Endometrial microvascular endothelial cells (primary cell): ENCODE measurements around the gene OPN1MW3. TPM values are rescaled to one million over a fixed set of nuclear protein-coding genes. Genes with fewer than 3 reads are reported as not detected.
"Not testable (repeated sequence)": the region's sequence is repeated elsewhere in the genome, so short reads cannot be mapped to it uniquely, and the experiment has no call there.

ENCODE experiments used
- in situ Hi-C: cut with HindIII; loops from 2 replicates; pipeline ENCODE4 v1.10.0; 2017; ENCODE audit warnings: low sequenced_read_pairs, low pct_unique_long_range_greater_than_20kb; ENCODE audit errors: inconsistent ontology term
- total RNA-seq: library from RNA; depleted of rRNA; stranded (reverse); fragments of >200 nt; gene quantifications from one replicate; pipeline ENCODE4 v1.2.3, GENCODE V29; 2015; ENCODE audit errors: inconsistent ontology term

OPN1MW3 gene
- total RNA-seq = not detected

DNA sequence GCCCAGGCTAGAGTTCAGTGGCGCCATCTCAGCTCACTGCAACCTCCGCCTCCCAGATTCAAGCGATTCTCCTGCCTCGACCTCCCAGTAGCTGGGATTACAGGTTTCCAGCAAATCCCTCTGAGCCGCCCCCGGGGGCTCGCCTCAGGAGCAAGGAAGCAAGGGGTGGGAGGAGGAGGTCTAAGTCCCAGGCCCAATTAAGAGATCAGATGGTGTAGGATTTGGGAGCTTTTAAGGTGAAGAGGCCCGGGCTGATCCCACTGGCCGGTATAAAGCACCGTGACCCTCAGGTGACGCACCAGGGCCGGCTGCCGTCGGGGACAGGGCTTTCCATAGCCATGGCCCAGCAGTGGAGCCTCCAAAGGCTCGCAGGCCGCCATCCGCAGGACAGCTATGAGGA, at the start of gene OPN1MW3:
Gene OPN1MW3, plus strand, starts transcription at position 301 of the 400 bp plus-strand sequence. Its CDS starts 38 bp downstream, at position 339.
- in situ Hi-C loops = not testable (repeated sequence)

DNA sequence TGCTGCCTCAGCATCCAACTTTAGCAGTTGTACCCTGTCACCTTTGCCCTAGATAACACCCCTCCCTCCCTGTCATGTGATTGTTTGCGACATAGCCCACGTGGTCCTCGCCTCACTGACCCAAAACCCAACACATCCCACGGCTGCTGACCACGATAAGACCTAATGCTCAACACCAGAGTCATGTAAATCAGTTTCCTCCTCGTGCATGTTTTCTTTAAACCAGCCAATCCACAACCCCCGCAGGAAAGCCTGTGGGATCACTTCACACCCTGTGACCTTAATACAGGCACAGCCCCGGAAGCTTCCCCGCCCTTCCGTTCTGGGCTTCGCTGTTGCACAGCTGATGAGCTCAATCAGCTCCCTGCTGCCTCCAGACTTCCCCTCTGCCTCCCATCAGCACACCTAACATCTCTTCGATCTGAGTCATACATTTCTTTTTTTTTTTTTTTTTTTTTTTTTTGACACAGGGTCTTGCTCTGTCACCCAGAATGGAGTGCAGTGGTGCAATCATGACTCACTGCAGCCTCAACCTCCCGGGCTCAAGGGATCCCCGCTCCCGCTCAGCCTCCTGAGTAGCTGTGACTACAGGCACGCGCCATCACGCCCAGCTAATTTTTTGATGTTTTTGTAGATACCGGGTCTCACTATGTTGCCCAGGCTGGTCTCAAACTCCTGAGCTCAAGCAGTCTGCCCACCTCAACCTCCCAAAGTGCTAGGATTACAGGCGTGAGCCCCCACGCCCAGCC, 47.5 kb upstream of the OPN1MW3 start:
- in situ Hi-C loops = not testable (repeated sequence)

DNA sequence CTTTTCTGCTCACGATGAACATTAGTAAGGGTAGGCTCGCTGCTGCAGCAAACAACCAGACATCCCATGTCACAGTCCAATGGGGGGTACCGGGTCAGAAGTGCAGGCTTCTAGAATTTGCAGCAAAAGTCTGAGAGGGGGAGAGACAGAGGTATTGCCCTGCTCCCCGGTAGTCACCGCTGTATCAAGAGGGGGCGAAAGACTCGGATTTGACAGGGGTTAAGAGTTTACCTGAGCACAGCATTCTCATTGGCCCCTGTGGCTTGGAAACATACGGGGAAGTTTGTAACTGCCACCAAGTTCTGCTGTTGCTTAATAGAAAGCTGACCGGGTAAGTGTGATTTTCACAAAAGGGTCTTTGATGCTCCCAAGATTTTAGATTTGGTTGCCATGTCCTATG, 46.3 kb upstream of the OPN1MW3 start:
- in situ Hi-C loops = not testable (repeated sequence)

DNA sequence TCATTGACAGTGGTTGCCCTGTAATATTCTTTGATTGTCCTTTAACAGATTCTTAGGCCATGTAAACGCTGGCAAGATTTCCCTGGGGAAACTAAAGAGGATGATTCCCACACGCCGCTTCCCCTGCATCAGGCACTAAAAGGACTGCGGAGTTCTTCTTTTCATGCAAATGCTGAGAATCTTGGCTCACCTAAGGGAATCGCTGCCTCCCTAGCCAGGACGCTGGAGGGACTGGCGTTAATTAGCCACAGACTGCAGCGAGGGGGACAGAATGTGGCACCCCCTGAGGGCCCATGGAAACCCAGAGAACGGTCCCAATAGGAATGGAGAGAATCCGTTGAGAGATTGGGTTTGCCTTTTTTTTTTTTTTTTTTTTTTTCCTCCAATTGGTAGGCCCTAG, 45.9 kb upstream of the OPN1MW3 start:
- in situ Hi-C loops = not testable (repeated sequence)

DNA sequence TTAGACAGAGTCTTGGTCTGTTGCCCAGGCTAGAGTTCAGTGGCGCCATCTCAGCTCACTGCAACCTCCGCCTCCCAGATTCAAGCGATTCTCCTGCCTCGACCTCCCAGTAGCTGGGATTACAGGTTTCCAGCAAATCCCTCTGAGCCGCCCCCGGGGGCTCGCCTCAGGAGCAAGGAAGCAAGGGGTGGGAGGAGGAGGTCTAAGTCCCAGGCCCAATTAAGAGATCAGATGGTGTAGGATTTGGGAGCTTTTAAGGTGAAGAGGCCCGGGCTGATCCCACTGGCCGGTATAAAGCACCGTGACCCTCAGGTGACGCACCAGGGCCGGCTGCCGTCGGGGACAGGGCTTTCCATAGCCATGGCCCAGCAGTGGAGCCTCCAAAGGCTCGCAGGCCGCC, 37.9 kb upstream of the OPN1MW3 start, which contains the start of gene OPN1MW2:
Gene OPN1MW2, plus strand, starts transcription at position 301 of the 400 bp plus-strand sequence. Its CDS starts 60 bp downstream, at position 361.
- in situ Hi-C loops = not testable (repeated sequence)

DNA sequence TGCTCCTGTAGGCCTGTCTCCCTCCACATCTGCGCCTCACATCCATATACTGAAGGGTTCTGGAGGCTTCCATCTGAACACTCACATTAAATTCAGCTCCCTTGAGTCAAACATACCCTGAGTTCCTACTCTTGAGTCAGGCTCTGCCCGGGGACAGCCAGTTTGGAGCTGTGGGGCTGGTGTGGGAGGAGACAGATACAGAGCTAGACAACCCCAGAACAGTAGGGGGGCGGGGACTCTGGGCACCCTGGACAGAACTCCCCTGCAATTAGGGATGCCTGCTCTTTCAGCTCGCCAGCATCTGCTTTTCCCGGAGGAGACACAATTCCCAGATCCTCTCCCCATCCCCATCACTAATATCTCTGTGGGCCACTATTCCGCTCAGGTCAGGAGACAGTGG, 32.1 kb upstream of the OPN1MW3 start:
- in situ Hi-C loops = not testable (repeated sequence)

DNA sequence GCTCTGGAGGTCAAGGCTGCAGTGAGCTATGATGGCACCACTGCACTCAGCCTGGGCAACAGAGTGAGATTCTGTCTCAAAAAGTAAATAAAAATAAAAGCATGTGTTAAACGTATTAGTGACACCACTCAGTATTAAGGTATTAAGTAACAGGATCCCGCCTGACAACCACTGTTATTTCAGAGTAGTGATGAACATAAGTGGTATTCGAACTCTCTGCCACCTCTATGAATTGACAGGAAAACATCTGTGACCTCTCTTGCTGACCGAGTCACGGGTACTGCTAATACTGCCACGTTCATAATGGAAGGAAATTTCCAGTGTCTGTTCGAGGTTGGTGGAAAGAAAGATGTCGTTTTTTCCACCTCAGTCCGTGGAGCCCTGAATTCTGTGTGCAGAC, 30.7 kb upstream of the OPN1MW3 start:
- in situ Hi-C loops = not testable (repeated sequence)

DNA sequence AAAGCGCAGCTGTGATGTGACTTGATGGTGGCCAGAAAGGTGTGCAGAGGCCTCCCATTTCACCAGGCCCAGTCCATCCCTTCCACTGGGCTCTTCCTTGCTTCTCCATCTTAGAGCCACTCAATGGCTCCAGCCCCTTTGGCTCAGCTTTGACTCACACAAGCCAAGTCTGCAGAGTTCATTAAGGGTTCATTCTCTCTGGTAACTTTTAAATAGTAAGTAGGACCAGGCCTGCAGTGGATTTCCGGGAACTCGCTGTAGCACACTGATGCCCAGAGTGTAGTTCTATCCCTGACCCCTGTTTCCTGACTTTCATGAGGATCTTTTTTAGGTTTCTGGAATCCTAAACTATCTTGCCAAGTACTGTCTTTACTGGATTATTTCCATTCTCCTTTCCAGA, 25.9 kb upstream of the OPN1MW3 start:
- in situ Hi-C loops = not testable (repeated sequence)

DNA sequence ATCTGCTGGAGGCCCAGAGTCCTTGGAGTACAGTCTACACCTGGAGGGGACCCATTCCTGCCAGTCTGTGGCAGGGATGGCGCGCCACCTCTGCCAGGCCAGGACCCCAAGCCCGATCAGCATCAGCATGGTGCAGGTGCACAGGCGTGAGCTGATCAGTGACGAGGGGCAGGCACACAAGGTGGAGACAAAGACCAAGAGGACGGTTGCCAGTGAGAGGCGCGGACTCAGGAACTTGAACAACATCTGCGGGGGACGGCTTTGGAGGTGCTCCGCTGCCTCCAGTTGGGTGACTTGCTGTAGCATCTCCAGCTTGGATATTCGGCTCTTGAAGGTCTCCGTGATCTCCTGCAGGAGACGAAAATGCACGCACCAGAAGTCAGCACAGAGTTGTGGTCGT, 23.8 kb upstream of the OPN1MW3 start:
- in situ Hi-C loops = not testable (repeated sequence)

DNA sequence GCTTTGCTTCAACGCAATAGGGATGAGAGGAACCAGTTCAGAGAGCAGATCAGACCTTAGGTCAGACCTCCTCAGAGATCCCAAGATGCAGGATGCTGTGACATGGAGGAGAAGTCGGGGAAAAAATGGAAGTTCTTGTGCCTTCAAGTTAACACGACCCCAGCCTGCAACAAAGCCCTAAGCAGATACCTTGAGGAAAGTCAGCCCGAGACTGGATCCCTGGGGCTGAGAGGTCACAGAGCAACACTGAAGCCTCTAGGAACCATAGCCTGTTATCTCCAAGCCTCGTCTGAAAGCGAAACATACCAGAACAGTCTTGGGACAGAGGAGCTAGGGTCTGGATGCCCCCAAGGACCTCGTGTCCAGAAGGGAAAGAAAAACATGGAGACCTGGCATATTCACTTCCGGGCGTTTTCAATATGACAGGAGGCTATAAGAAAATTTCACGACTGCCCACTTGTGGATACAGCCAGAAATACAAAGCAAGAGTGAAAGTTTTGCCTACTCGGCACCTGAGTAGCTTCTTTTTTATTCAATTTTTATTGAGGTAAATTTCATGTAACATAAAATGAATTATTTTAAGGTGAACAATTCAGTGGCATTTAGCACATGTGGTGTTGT, 18.3 kb upstream of the OPN1MW3 start:
- in situ Hi-C loops = not testable (repeated sequence)

DNA sequence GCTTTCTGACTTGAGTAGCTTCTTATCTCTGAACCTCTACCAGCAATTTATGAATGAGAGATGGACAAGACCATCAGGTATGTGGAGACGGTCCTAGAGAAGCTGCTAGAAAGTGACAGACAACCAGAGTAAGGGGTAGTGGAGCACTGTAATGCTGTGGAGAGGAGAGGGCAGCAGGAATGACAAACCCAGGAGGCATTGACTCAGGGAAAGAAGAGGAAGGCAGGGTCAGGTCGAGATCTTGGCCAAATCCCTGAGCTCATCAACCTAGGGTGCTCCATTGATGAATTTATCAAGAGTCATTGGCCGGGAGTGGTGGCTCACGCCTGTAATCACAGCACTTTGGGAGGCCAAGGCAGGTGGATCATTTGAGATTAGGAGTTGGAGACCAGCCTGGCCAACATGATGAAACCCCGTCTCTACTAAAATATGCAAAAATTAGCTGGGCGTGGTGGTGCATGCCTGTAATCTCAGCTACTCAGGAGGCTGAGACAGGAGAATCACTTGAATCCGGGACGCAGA, 17.3 kb upstream of the OPN1MW3 start:
- in situ Hi-C loops = not testable (repeated sequence)

DNA sequence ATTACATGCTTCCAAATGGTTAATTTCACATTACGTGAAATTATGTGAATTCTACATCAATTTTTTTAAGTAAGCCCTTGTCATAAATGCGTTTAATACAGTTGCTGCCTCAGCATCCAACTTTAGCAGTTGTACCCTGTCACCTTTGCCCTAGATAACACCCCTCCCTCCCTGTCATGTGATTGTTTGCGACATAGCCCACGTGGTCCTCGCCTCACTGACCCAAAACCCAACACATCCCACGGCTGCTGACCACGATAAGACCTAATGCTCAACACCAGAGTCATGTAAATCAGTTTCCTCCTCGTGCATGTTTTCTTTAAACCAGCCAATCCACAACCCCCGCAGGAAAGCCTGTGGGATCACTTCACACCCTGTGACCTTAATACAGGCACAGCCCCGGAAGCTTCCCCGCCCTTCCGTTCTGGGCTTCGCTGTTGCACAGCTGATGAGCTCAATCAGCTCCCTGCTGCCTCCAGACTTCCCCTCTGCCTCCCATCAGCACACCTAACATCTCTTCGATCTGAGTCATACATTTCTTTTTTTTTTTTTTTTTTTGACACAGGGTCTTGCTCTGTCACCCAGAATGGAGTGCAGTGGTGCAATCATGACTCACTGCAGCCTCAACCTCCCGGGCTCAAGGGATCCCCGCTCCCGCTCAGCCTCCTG, 9.9 kb upstream of the OPN1MW3 start:
- in situ Hi-C loops = not testable (repeated sequence)

DNA sequence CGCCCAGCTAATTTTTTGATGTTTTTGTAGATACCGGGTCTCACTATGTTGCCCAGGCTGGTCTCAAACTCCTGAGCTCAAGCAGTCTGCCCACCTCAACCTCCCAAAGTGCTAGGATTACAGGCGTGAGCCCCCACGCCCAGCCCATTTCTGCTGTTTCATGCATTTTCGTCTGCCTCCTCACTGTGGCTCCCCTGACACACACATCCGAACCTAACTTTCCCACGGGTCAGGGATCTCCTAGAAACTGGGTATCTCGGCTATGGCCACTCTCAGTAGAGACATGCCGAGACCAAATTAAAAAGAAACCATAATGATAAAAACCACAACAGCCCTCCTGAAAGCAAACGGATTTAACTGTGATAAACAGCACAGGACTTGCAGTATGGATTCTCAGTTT, 9.3 kb upstream of the OPN1MW3 start:
- in situ Hi-C loops = not testable (repeated sequence)

DNA sequence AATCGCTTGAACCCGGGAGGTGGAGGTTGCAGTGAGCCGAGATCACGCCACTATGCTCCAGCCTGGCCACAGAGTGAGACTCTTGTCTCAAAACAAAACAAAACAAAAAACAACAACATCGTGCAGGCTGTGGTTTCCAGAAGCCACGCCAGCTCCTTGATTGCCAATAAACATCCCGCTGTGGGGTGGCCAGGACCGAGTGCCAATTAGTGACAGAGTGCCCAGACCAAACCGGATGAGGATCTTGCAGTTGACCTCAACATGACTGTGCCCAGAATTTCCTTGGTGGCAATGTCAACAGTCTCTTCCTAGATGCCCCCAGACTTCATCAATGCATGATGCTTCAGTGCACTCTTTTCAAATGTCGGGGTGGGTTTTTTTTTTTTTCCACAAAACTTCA, 1.3 kb downstream of the OPN1MW3 start:
- in situ Hi-C loops = not testable (repeated sequence)

DNA sequence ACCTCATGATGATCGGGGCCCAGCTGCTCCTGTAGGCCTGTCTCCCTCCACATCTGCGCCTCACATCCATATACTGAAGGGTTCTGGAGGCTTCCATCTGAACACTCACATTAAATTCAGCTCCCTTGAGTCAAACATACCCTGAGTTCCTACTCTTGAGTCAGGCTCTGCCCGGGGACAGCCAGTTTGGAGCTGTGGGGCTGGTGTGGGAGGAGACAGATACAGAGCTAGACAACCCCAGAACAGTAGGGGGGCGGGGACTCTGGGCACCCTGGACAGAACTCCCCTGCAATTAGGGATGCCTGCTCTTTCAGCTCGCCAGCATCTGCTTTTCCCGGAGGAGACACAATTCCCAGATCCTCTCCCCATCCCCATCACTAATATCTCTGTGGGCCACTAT, 5.7 kb downstream of the OPN1MW3 start:
- in situ Hi-C loops = not testable (repeated sequence)

DNA sequence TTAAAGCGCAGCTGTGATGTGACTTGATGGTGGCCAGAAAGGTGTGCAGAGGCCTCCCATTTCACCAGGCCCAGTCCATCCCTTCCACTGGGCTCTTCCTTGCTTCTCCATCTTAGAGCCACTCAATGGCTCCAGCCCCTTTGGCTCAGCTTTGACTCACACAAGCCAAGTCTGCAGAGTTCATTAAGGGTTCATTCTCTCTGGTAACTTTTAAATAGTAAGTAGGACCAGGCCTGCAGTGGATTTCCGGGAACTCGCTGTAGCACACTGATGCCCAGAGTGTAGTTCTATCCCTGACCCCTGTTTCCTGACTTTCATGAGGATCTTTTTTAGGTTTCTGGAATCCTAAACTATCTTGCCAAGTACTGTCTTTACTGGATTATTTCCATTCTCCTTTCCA, 11.9 kb downstream of the OPN1MW3 start:
- in situ Hi-C loops = not testable (repeated sequence)

DNA sequence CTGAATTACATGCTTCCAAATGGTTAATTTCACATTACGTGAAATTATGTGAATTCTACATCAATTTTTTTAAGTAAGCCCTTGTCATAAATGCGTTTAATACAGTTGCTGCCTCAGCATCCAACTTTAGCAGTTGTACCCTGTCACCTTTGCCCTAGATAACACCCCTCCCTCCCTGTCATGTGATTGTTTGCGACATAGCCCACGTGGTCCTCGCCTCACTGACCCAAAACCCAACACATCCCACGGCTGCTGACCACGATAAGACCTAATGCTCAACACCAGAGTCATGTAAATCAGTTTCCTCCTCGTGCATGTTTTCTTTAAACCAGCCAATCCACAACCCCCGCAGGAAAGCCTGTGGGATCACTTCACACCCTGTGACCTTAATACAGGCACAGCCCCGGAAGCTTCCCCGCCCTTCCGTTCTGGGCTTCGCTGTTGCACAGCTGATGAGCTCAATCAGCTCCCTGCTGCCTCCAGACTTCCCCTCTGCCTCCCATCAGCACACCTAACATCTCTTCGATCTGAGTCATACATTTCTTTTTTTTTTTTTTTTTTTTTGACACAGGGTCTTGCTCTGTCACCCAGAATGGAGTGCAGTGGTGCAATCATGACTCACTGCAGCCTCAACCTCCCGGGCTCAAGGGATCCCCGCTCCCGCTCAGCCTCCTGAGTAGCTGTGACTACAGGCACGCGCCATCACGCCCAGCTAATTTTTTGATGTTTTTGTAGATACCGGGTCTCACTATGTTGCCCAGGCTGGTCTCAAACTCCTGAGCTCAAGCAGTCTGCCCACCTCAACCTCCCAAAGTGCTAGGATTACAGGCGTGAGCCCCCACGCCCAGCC, 27.3 kb downstream of the OPN1MW3 start:
- in situ Hi-C loops = not testable (repeated sequence)

DNA sequence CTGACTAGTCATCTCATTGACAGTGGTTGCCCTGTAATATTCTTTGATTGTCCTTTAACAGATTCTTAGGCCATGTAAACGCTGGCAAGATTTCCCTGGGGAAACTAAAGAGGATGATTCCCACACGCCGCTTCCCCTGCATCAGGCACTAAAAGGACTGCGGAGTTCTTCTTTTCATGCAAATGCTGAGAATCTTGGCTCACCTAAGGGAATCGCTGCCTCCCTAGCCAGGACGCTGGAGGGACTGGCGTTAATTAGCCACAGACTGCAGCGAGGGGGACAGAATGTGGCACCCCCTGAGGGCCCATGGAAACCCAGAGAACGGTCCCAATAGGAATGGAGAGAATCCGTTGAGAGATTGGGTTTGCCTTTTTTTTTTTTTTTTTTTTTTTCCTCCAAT, 29.0 kb downstream of the OPN1MW3 start:
- in situ Hi-C loops = not testable (repeated sequence)
